ENCODE results near the gene SHD. TPM values are rescaled to one million over a fixed set of nuclear protein-coding genes. Genes with fewer than 3 reads are reported as not detected.

Gene SHD
- total RNA-seq, 4 donors from 2014 or later = not detected

DNA sequence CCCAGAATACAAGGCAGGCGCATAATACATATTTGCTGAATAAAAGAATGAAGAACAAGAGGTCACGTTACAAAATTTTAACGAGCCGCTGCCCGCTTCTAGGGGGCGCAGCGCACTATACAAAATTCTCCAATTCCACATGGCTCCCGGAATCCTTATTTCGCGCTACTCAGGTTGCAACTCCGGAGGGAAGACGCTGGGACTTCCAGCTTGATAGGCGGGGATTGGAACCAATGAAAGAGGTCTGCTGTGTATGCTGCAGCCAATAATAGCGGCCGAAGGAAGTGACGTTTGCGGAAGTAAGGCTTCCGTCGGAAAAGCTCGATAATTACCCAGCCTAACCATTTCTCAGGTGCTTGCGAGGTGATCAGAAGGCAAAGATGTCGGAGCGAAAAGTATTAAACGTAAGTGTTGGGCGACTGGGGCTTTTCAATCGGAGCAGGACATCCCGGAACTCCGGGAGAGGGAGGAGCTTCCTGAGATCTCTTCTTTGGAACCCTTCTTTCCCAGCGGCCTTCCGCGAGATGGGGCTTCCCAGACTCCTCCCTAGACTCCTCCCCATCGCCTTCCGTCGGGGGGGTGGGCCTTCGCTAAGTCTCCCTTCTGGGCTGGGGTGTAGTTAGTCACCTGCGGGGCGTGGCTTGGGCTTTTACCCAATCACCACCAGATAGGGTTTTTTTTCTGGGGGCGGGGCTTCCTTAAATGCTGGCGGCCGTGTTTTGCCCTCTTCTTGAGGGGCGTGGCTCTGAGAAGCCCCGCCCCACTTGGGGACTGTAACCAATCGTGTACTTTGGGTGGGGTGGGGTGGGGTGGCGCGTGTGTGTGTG, 32.1 kb upstream of the SHD start, which contains the start of gene YJU2:
Gene YJU2 (plus strand): TSS at position 314 of the 827 bp plus-strand sequence. CDS start 67 bp downstream, at position 381.
- TF ChIP-seq POLR2AphosphoS5 (IDR thresholded peaks at IDR 0.05) (peak; percentile 37), POLR2A (IDR thresholded peaks at IDR 0.05) (peak in 1 of 2 donors; percentile 23), EP300 (IDR thresholded peaks at IDR 0.05) (no peak)
- TF ChIP-seq, protein P1, sequence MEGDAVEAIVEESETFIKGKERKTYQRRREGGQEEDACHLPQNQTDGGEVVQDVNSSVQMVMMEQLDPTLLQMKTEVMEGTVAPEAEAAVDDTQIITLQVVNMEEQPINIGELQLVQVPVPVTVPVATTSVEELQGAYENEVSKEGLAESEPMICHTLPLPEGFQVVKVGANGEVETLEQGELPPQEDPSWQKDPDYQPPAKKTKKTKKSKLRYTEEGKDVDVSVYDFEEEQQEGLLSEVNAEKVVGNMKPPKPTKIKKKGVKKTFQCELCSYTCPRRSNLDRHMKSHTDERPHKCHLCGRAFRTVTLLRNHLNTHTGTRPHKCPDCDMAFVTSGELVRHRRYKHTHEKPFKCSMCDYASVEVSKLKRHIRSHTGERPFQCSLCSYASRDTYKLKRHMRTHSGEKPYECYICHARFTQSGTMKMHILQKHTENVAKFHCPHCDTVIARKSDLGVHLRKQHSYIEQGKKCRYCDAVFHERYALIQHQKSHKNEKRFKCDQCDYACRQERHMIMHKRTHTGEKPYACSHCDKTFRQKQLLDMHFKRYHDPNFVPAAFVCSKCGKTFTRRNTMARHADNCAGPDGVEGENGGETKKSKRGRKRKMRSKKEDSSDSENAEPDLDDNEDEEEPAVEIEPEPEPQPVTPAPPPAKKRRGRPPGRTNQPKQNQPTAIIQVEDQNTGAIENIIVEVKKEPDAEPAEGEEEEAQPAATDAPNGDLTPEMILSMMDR (IDR thresholded peaks at IDR 0.05) = peak in 3 of 4 experiments; percentile 21 to 59 (median 33)
- Histone ChIP-seq H3K4me1 (peaks cover 0 to 20% (median 0%) of the 10 kb centered on the region in 3 donors), H3K27ac (peak within 1 kb of the TSS; percentile 86 to 98 (median 96)), H3K9me3 (peaks cover 0 to 5% (median 0%) of the 10 kb centered on the region in 3 donors), H3K36me3 (peaks cover 0 to 36% of the 10 kb centered on the region in 2 donors), H3K4me3 (peak within 1 kb of the TSS; percentile 64 to 68), H3K27me3 (peaks cover 2% of the 10 kb centered on the region)
- WGBS, 2 donors (ENCODE audit: low coverage in 1 of 2) = 0% methylated on average over 8 to 28 of the region's 45 CpGs
- peak; percentile 98 for ATAC-seq

DNA sequence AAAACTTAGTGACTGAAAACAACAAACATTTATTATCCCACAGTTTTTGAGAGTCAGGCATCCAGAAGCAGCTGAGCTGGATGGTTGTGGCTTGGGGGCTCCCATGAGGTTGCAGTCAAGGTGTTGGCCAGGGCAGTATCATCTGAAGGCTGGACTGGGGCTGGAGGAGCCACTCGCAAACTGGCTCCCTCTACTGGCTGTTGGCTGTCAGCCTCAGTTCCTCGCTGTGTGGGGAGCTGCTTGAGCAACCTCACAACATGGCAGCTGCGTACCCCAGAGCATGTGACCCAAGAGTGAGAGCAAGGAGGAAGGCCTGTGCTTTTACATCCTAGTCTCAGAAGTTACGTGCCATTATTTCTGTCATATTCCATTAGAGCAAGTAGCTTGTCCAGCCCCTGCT, 22.5 kb upstream of the SHD start:
- Histone ChIP-seq H3K4me3 (no peak overlapping the region), H3K4me1 (no peaks in the 10 kb centered on the region), H3K36me3 (peaks cover 0 to 100% of the 10 kb centered on the region in 2 donors), H3K27me3 (no peaks in the 10 kb centered on the region), H3K27ac (no peak overlapping the region), H3K9me3 (peaks cover 0 to 6% (median 0%) of the 10 kb centered on the region in 3 donors)
- 100% methylated on average over 1 of the region's 4 CpGs; no CpG with 5 or more reads in 1 of the 2 donors for WGBS, 2 donors (ENCODE audit: low coverage in 1 of 2)
- no peak for ATAC-seq
- TF ChIP-seq POLR2AphosphoS5 (IDR thresholded peaks at IDR 0.05) (no peak), POLR2A (IDR thresholded peaks at IDR 0.05) (no peak), EP300 (IDR thresholded peaks at IDR 0.05) (no peak)
- TF ChIP-seq, protein P1 (IDR thresholded peaks at IDR 0.05) = no peak

DNA sequence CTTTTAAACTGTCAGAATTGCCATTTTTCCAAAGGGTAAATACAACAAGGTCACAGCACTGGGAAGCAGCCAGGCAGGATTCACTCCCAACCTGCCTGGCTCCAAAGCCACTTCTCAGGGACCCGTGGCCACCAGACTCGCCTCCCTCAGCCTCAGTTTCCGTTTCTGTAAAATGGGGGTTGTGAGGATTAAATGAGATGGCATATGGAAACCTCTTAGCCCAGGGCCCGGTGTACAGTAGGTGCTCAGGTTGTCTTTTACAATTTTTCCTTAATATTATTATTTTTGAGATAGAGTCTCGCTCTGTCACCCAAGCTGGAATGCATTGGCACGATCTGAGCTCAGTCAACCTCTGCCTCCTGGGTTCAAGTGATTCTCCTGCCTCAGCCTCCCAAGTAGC, 22.0 kb upstream of the SHD start:
- no peak overlapping the region for H3K4me3 ChIP-seq
- peaks cover 0 to 6% (median 0%) of the 10 kb centered on the region in 3 donors for H3K9me3 ChIP-seq
- no peak for TF ChIP-seq POLR2AphosphoS5 (IDR thresholded peaks at IDR 0.05)
- no peak for TF ChIP-seq POLR2A (IDR thresholded peaks at IDR 0.05)
- TF ChIP-seq, protein P1 (IDR thresholded peaks at IDR 0.05) = no peak
- TF ChIP-seq EP300 (IDR thresholded peaks at IDR 0.05) = no peak
- peaks cover 0 to 100% of the 10 kb centered on the region in 2 donors for H3K36me3 ChIP-seq
- H3K27ac ChIP-seq = no peak overlapping the region
- no peak for ATAC-seq
- 90 to 100% methylated on average over 1 to 6 of the region's 6 CpGs for WGBS, 2 donors (ENCODE audit: low coverage in 1 of 2)
- no peaks in the 10 kb centered on the region for H3K4me1 ChIP-seq
- no peaks in the 10 kb centered on the region for H3K27me3 ChIP-seq

DNA sequence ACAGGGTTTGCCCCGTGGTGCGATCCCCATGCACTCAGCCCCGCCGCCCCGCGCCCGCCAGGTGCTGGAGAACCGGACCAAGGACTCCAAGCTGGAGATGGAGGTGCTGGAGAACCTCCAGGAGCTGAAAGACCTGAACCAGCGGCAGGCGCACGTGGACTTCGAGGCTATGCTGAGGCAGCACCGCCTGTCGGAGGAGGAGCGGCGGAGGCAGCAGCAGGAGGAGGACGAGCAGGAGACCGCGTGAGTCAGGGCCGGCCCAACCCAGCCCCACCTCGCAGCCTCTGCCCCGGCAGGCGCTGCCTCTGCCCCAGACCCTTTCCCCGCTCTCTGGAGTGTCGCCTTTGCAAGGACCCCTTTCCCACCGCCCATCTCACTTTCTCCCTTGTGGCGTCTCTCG, 20.9 kb upstream of the SHD start:
- H3K4me1 ChIP-seq = no peaks in the 10 kb centered on the region
- WGBS, 2 donors (ENCODE audit: low coverage in 1 of 2) = no CpG with 5 or more reads among the region's 28 CpGs
- H3K4me3 ChIP-seq = no peak overlapping the region
- no peak for TF ChIP-seq POLR2AphosphoS5 (IDR thresholded peaks at IDR 0.05)
- TF ChIP-seq EP300 (IDR thresholded peaks at IDR 0.05) = no peak
- no peak for TF ChIP-seq POLR2A (IDR thresholded peaks at IDR 0.05)
- TF ChIP-seq, protein P1 (IDR thresholded peaks at IDR 0.05) = no peak
- H3K27me3 ChIP-seq = no peaks in the 10 kb centered on the region
- no peak for ATAC-seq
- H3K27ac ChIP-seq = no peak overlapping the region
- peaks cover 0 to 6% (median 0%) of the 10 kb centered on the region in 3 donors for H3K9me3 ChIP-seq
- H3K36me3 ChIP-seq = peaks cover 0 to 100% of the 10 kb centered on the region in 2 donors
